IMR-90 (cell line): ENCODE data around the gene ANKRD6. TPM values are rescaled to one million over a fixed set of nuclear protein-coding genes. Genes with fewer than 3 reads are reported as not detected.

Experiments used
- ATAC-seq: fragments of 200-7000 bp; cut with Tn5 transposase; 2 replicates; pipeline ENCODE4 v1.9.1; 2020; ENCODE audit warnings: low read depth, mild to moderate bottlenecking, moderate library complexity
- BruUV-seq: library from RNA; stranded (reverse); fragments of 400-500 nt; replicated peaks from 2 replicates; lab custom pipeline; 2021; lab: Mats Ljungman, UMichigan
- CTCF ChIA-PET: fragments of 300-600 bp; formaldehyde crosslinking; extraction: SDS; loops from one replicate; lab custom pipeline; 2021; ENCODE audit warnings: antibody characterized with exemption; lab: Yijun Ruan, JAX
- POLR2A ChIA-PET: fragments of 300-600 bp; sonication (Branson Sonifier 250); formaldehyde crosslinking; loops from one replicate; lab custom pipeline; 2022; ENCODE audit warnings: antibody characterized with exemption; ENCODE audit not compliant: unreplicated experiment; lab: Charles Lee
- DNase-seq: peaks from one replicate; pipeline ENCODE4 v3.0.0; 2013
- H2AFZ ChIP-seq: replicated peaks from 2 replicates; pipeline ENCODE3; 2013; ENCODE audit warnings: low read length, mild to moderate bottlenecking; ENCODE audit not compliant: poor library complexity
- H2AK5ac ChIP-seq: 2 replicates; pipeline ENCODE4 v1.6.1; 2013; ENCODE audit warnings: low read depth, low read length, inconsistent platforms
- H2AK9ac ChIP-seq: replicated peaks from 2 replicates; pipeline ENCODE3; 2013; ENCODE audit warnings: mild to moderate bottlenecking, low read depth, low read length, moderate library complexity; ENCODE audit not compliant: poor library complexity
- H2BK120ac ChIP-seq: 2 replicates; pipeline ENCODE4 v1.6.1; 2013; ENCODE audit warnings: low read depth, low read length, inconsistent platforms
- H2BK15ac ChIP-seq: 3 replicates; pipeline ENCODE4 v1.6.1; 2013; ENCODE audit warnings: low read depth, low read length, inconsistent platforms
- H2BK20ac ChIP-seq: 2 replicates; pipeline ENCODE4 v1.6.1; 2013; ENCODE audit warnings: low read depth, mild to moderate bottlenecking, inconsistent platforms, low read length, moderate library complexity
- H2BK5ac ChIP-seq: 2 replicates; pipeline ENCODE4 v1.6.1; 2013; ENCODE audit warnings: mild to moderate bottlenecking, low read depth, low read length, inconsistent platforms; ENCODE audit not compliant: poor library complexity, severe bottlenecking
- H3K14ac ChIP-seq: replicated peaks from 2 replicates; pipeline ENCODE4 v1.6.1; 2013; ENCODE audit warnings: low read depth, low read length, inconsistent platforms
- H3K18ac ChIP-seq: 2 replicates; pipeline ENCODE4 v1.6.1; 2013; ENCODE audit warnings: low read depth, low read length, control low read depth
- H3K23ac ChIP-seq: 2 replicates; pipeline ENCODE4 v1.6.1; 2013; ENCODE audit warnings: low read depth, low read length, inconsistent platforms
- H3K27ac ChIP-seq: 2 replicates; pipeline ENCODE4 v1.5.1; 2013; ENCODE audit warnings: mild to moderate bottlenecking, control low read depth, low read length; ENCODE audit not compliant: insufficient read depth
- H3K27me3 ChIP-seq: 2 replicates; pipeline ENCODE4 v1.6.1; 2013; ENCODE audit warnings: low read length; ENCODE audit not compliant: control insufficient read depth, insufficient read depth
- H3K36me3 ChIP-seq: 2 replicates; pipeline ENCODE4 v1.6.1; 2013; ENCODE audit warnings: low read length, mixed read lengths; ENCODE audit not compliant: control insufficient read depth, insufficient read depth
- H3K4ac ChIP-seq: 2 replicates; pipeline ENCODE4 v1.6.1; 2013; ENCODE audit warnings: low read depth, low read length, inconsistent platforms
- H3K4me1 ChIP-seq: 2 replicates; pipeline ENCODE4 v1.6.1; 2013; ENCODE audit warnings: low read length, mixed read lengths; ENCODE audit not compliant: control insufficient read depth, insufficient read depth
- H3K4me2 ChIP-seq: 2 replicates; pipeline ENCODE4 v1.6.1; 2013; ENCODE audit warnings: low read depth, mild to moderate bottlenecking, control low read depth, low read length, moderate library complexity
- H3K4me3 ChIP-seq: 2 replicates; pipeline ENCODE4 v1.5.1; 2013; ENCODE audit warnings: low read depth, mild to moderate bottlenecking, control low read depth, low read length, moderate library complexity; ENCODE audit not compliant: insufficient read depth
- H3K56ac ChIP-seq: 2 replicates; pipeline ENCODE4 v1.6.1; 2013; ENCODE audit warnings: low read length, inconsistent platforms; ENCODE audit not compliant: insufficient read depth; ENCODE audit errors: extremely low read depth
- H3K79me1 ChIP-seq, 2 experiments: 2 replicates each; pipeline ENCODE4 v1.6.1; 2013; ENCODE audit warnings: low read length in 2 of 2, inconsistent platforms in 1 of 2, low read depth in 1 of 2
- H3K9ac ChIP-seq: 2 replicates; pipeline ENCODE4 v1.6.1; 2013; ENCODE audit warnings: low read depth, low read length, control low read depth
- H3K9me1 ChIP-seq: 2 replicates; pipeline ENCODE4 v1.6.1; 2013; ENCODE audit warnings: low read length, inconsistent platforms; ENCODE audit not compliant: insufficient read depth
- H3K9me3 ChIP-seq: 2 replicates; pipeline ENCODE4 v1.6.1; 2013; ENCODE audit warnings: low read length; ENCODE audit not compliant: control insufficient read depth, insufficient read depth
- H4K20me1 ChIP-seq: 2 replicates; pipeline ENCODE4 v1.6.1; 2013; ENCODE audit warnings: low read length, inconsistent platforms; ENCODE audit not compliant: insufficient read depth
- H4K5ac ChIP-seq: 2 replicates; pipeline ENCODE4 v1.6.1; 2013; ENCODE audit warnings: mild to moderate bottlenecking, low read depth, low read length, control low read depth
- H4K8ac ChIP-seq, 2 experiments: 2 replicates each; pipeline ENCODE4 v1.6.1; 2013; ENCODE audit warnings: low read depth in 2 of 2, low read length in 2 of 2, control low read depth in 1 of 2, inconsistent platforms in 1 of 2
- H4K91ac ChIP-seq: 2 replicates; pipeline ENCODE4 v1.6.1; 2013; ENCODE audit warnings: low read depth, low read length, inconsistent platforms; ENCODE audit not compliant: insufficient read depth
- BHLHE40 ChIP-seq: fragments of 150-350 bp; IDR thresholded peaks from 2 replicates; pipeline ENCODE4 v1.6.1; 2016; ENCODE audit warnings: mild to moderate bottlenecking, low read depth, low read length
- CEBPB ChIP-seq: IDR thresholded peaks from 2 replicates; pipeline ENCODE4 v1.6.1; 2012; ENCODE audit warnings: low read depth, low read length, improper control_type of control experiment
- CHD1 ChIP-seq: IDR thresholded peaks from 2 replicates; pipeline ENCODE4 v1.6.1; 2012; ENCODE audit warnings: low read depth, low read length, improper control_type of control experiment
- CTCF ChIP-seq: conservative IDR thresholded peaks from 2 replicates; pipeline ENCODE4 v1.5.1; 2012; ENCODE audit warnings: mild to moderate bottlenecking, low read depth, low read length, improper control_type of control experiment
- ELK1 ChIP-seq: fragments of 150-350 bp; IDR thresholded peaks from 2 replicates; pipeline ENCODE4 v1.6.1; 2016; ENCODE audit warnings: low read depth, mild to moderate bottlenecking, low read length, moderate library complexity, borderline replicate concordance
- MAFK ChIP-seq: IDR thresholded peaks from 2 replicates; pipeline ENCODE4 v1.6.1; 2012; ENCODE audit warnings: low read depth, low read length, improper control_type of control experiment
- MAZ ChIP-seq: IDR thresholded peaks from 2 replicates; pipeline ENCODE4 v1.6.1; 2012; ENCODE audit warnings: low read depth, mild to moderate bottlenecking, low read length, improper control_type of control experiment, moderate library complexity, borderline replicate concordance
- MXI1 ChIP-seq: IDR thresholded peaks from 2 replicates; pipeline ENCODE4 v1.6.1; 2012; ENCODE audit warnings: low read depth, mild to moderate bottlenecking, low read length, moderate library complexity, borderline replicate concordance
- NFE2L2 ChIP-seq: fragments of 150-350 bp; IDR thresholded peaks from 2 replicates; pipeline ENCODE4 v1.6.1; 2016; ENCODE audit warnings: low read depth, mild to moderate bottlenecking, low read length
- POLR2A ChIP-seq: IDR thresholded peaks from 2 replicates; pipeline ENCODE4 v1.6.1; 2012; ENCODE audit warnings: mild to moderate bottlenecking, low read depth, low read length
- RAD21 ChIP-seq: IDR thresholded peaks from 2 replicates; pipeline ENCODE4 v1.6.1; 2012; ENCODE audit warnings: low read length, improper control_type of control experiment
- SMC3 ChIP-seq: fragments of 150-350 bp; IDR thresholded peaks from 2 replicates; pipeline ENCODE4 v1.6.1; 2016; ENCODE audit warnings: low read depth, mild to moderate bottlenecking, antibody characterized with exemption, low read length, moderate library complexity
- USF2 ChIP-seq: fragments of 150-350 bp; IDR thresholded peaks from 2 replicates; pipeline ENCODE4 v1.6.1; 2017; ENCODE audit warnings: mild to moderate bottlenecking, antibody characterized with exemption, low read length, low read depth
- WGBS, 2 experiments: methylation state at CpG; one replicate each; pipeline versions ENCODE4 v1.1.5 to v1.1.7; 2013; ENCODE audit warnings: missing lambda C conversion rate in 2 of 2; ENCODE audit not compliant: insufficient read length in 1 of 2; ENCODE audit errors: extremely low coverage in 2 of 2; 5-methylcytosine and 5-hydroxymethylcytosine counted together
- dilution Hi-C: fragments of 300-500 bp; cut with HindIII; formaldehyde crosslinking; loops from one replicate; pipeline ENCODE4 v1.14.3; 2018; ENCODE audit warnings: low sequenced_read_pairs; ENCODE audit not compliant: unreplicated experiment
- in situ Hi-C: fragments of 300-500 bp; cut with MboI; formaldehyde crosslinking; loops from 3 replicates; pipeline ENCODE4 v1.14.3; 2019; ENCODE audit warnings: low sequenced_read_pairs, inconsistent platforms, mixed read lengths
- intact Hi-C: fragments of 100-400 bp; cut with micrococcal nuclease; formaldehyde crosslinking; loops from 2 replicates; pipeline ENCODE4 v1.10.0; 2022
- polyA plus RNA-seq, 3 experiments: library from polyadenylated mRNA; depleted of rRNA; stranded (reverse); fragments of >200 nt; gene quantifications; 2 replicates each; pipeline ENCODE4 v1.2.3, GENCODE V29; 2012; ENCODE audit warnings: low replicate concordance in 1 of 3
- total RNA-seq: library from RNA; depleted of rRNA; stranded (reverse); fragments of >200 nt; gene quantifications from 2 replicates; pipeline ENCODE4 v1.2.3, GENCODE V29; 2012

Gene ANKRD6
- total and polyA plus RNA-seq, 2 of the 4 experiments (the other 2 are of a cell fraction) = 0.12 to 0.18 TPM

GRCh38 chr6:89393659-89394058 is 39.3 kb upstream of the ANKRD6 start:
- in situ Hi-C loops = no loop called here
- Histone ChIP-seq H3K9me1 (no peaks in the 10 kb centered on the region; the same call in 1 of the 2 replicates), H3K27me3 (no peaks in the 10 kb centered on the region), H3K18ac (no peak overlapping the region), H4K8ac (no peak overlapping the region), H3K4ac (no peak overlapping the region), H3K4me1 (no peaks in the 10 kb centered on the region), H2BK120ac (no peak overlapping the region), H2AFZ (no peak overlapping the region), H4K91ac (no peak overlapping the region), H4K5ac (no peak overlapping the region), H3K23ac (no peak overlapping the region), H2BK5ac (no peak overlapping the region), H3K27ac (no peak overlapping the region), H3K56ac (no peak overlapping the region), H3K9ac (no peak overlapping the region), H3K14ac (no peak overlapping the region), H2AK9ac (no peak overlapping the region), H3K79me1 (no peaks in the 10 kb centered on the region), H3K9me3 (no peaks in the 10 kb centered on the region), H4K20me1 (no peaks in the 10 kb centered on the region), H3K36me3 (no peaks in the 10 kb centered on the region), H2BK20ac (no peak overlapping the region), H3K4me2 (no peak overlapping the region), H2AK5ac (no peak overlapping the region), H3K4me3 (no peak overlapping the region), H2BK15ac (no peak overlapping the region)
- CTCF ChIA-PET = no interaction called here
- dilution Hi-C loops = no loop called here
- BruUV-seq = no TSS peak
- POLR2A ChIA-PET = no interaction called here
- intact Hi-C loops = no loop called here
- ATAC-seq (no peak), DNase-seq (no peak)
- TF ChIP-seq MXI1 (no peak), CTCF (no peak), SMC3 (no peak), POLR2A (no peak), USF2 (no peak), BHLHE40 (no peak), MAFK (no peak), CHD1 (no peak), RAD21 (no peak), CEBPB (no peak), MAZ (no peak), NFE2L2 (no peak), ELK1 (no peak)
- no CpG with 5 or more reads among the region's 1 CpG for WGBS, 2 experiments
